CD14-positive monocyte (primary cell): ENCODE data around the gene PIN4. TPM values are rescaled to one million over a fixed set of nuclear protein-coding genes. Genes with fewer than 3 reads are reported as not detected.

Experiments
- DNase-seq, 3 donors: peaks; one replicate each; pipeline ENCODE4 v3.0.0-alpha.2; 2011 to 2022
- H2AFZ ChIP-seq: 2 replicates; pipeline ENCODE4 v1.6.0; 2012; ENCODE audit warnings: mild to moderate bottlenecking, low read depth, low read length, inconsistent platforms; ENCODE audit not compliant: insufficient read depth, poor library complexity, severe bottlenecking
- H3K27ac ChIP-seq, 2 donors: 1 replicate in 1 of 2; 2 replicates in 1 of 2; pipeline ENCODE4 v1.5.1; 2012 to 2013; ENCODE audit warnings: low read length in 2 of 2, control low read depth in 1 of 2, inconsistent platforms in 1 of 2, low read depth in 1 of 2, mild to moderate bottlenecking in 1 of 2
- H3K27me3 ChIP-seq, 2 donors: one replicate each; pipeline versions ENCODE4 v1.6.0 to v1.6.1; 2011 to 2013; ENCODE audit warnings: low read length in 2 of 2; ENCODE audit not compliant: control insufficient read depth in 2 of 2, insufficient read depth in 2 of 2
- H3K36me3 ChIP-seq, 2 donors: replicated peaks in 1 of 2; 1 replicate in 1 of 2; 2 replicates in 1 of 2; pipeline versions ENCODE4 v1.5.1 to v1.6.1; 2012 to 2013; ENCODE audit warnings: low read length in 2 of 2, control low read depth in 1 of 2, inconsistent platforms in 1 of 2, mild to moderate bottlenecking in 1 of 2; ENCODE audit not compliant: insufficient read depth in 2 of 2, control insufficient read depth in 1 of 2
- H3K4me1 ChIP-seq, 2 donors: 1 replicate in 1 of 2; 2 replicates in 1 of 2; pipeline versions ENCODE4 v1.5.1 to v1.6.1; 2012 to 2013; ENCODE audit warnings: low read length in 2 of 2, control low read depth in 1 of 2, inconsistent platforms in 1 of 2, mild to moderate bottlenecking in 1 of 2, moderate library complexity in 1 of 2; ENCODE audit not compliant: insufficient read depth in 2 of 2, control insufficient read depth in 1 of 2
- H3K4me2 ChIP-seq: replicated peaks from 2 replicates; pipeline ENCODE3; 2012; ENCODE audit warnings: low read length, moderate library complexity, mild to moderate bottlenecking; ENCODE audit not compliant: poor library complexity, severe bottlenecking; ENCODE audit errors: extremely low read depth
- H3K4me3 ChIP-seq, 3 experiments: fragments of 200-600 bp in 1 of 3; sonication (generic) in 1 of 3; replicated peaks in 1 of 3; 1 replicate in 2 of 3; 2 replicates in 1 of 3; pipeline ENCODE4 v1.5.1; 2011 to 2013; ENCODE audit warnings: low read length in 3 of 3, mild to moderate bottlenecking in 3 of 3, control low read depth in 2 of 3, low read depth in 2 of 3, inconsistent platforms in 1 of 3, moderate library complexity in 1 of 3
- H3K79me2 ChIP-seq: 2 replicates; pipeline ENCODE4 v1.6.0; 2012; ENCODE audit warnings: mild to moderate bottlenecking, control low read depth, inconsistent platforms, low read length, moderate library complexity; ENCODE audit not compliant: insufficient read depth
- H3K9ac ChIP-seq: 2 replicates; pipeline ENCODE4 v1.6.0; 2017; ENCODE audit warnings: low read length, mild to moderate bottlenecking; ENCODE audit not compliant: insufficient read depth, poor library complexity, severe bottlenecking
- H3K9me3 ChIP-seq, 2 donors: replicated peaks in 1 of 2; 1 replicate in 1 of 2; 2 replicates in 1 of 2; pipeline versions ENCODE4 v1.5.1 to v1.6.1; 2012 to 2013; ENCODE audit warnings: low read length in 2 of 2, control low read depth in 1 of 2; ENCODE audit not compliant: control insufficient read depth in 1 of 2, insufficient read depth in 1 of 2
- H4K20me1 ChIP-seq: 2 replicates; pipeline ENCODE4 v1.6.0; 2012; ENCODE audit warnings: mild to moderate bottlenecking, low read length, control low read depth, moderate library complexity; ENCODE audit not compliant: insufficient read depth
- H3K27ac Mint-ChIP-seq, 7 donors: one replicate each; pipeline ENCODE4 v1.8.0; 2020; ENCODE audit warnings: mild to moderate bottlenecking in 7 of 7, mixed read lengths in 7 of 7, moderate library complexity in 6 of 7, inconsistent platforms in 2 of 7
- H3K27me3 Mint-ChIP-seq, 3 donors: one replicate each; pipeline ENCODE4 v1.8.0; 2021 to 2022; ENCODE audit warnings: low read depth in 3 of 3, mild to moderate bottlenecking in 3 of 3, mixed read lengths in 3 of 3, moderate library complexity in 3 of 3, inconsistent platforms in 1 of 3
- H3K36me3 Mint-ChIP-seq, 2 donors: one replicate each; pipeline ENCODE4 v1.8.0; 2020; ENCODE audit warnings: mixed read lengths in 2 of 2, inconsistent platforms in 1 of 2, mild to moderate bottlenecking in 1 of 2
- H3K4me1 Mint-ChIP-seq: one replicate; pipeline ENCODE4 v1.8.0; 2020; ENCODE audit warnings: mild to moderate bottlenecking, mixed read lengths
- H3K4me3 Mint-ChIP-seq, 2 donors: one replicate each; pipeline ENCODE4 v1.8.0; 2020; ENCODE audit warnings: mild to moderate bottlenecking in 2 of 2, mixed read lengths in 2 of 2, moderate library complexity in 1 of 2
- H3K9me3 Mint-ChIP-seq, 7 donors: one replicate each; pipeline ENCODE4 v1.8.0; 2020 to 2022; ENCODE audit warnings: mixed read lengths in 7 of 7, mild to moderate bottlenecking in 6 of 7, moderate library complexity in 6 of 7, inconsistent platforms in 2 of 7
- WGBS: methylation state at CpG from one replicate; pipeline ENCODE4 v1.1.5; 2013; ENCODE audit warnings: missing lambda C conversion rate; ENCODE audit not compliant: insufficient coverage; 5-methylcytosine and 5-hydroxymethylcytosine counted together
- intact Hi-C, 2 donors: fragments of 100-400 bp; cut with micrococcal nuclease; formaldehyde crosslinking; loops; one replicate each; pipeline versions ENCODE4 v1.15.0 to v1.15.1; 2023
- polyA plus RNA-seq, 3 donors: library from polyadenylated mRNA; depleted of rRNA in 1 of 3; unstranded in 2 of 3; stranded (reverse) in 1 of 3; fragments of 300-500 nt in 2 of 3; fragments of >200 nt in 1 of 3; fragmentation: Illumina TruSeq in 2 of 3; gene quantifications; 1 replicate in 2 of 3; 2 replicates in 1 of 3; pipeline ENCODE4 v1.2.3, GENCODE V29; 2012 to 2021
- TF ChIP-seq, protein P1 (sequence below): fragments of 200-600 bp; IDR thresholded peaks from one replicate; pipeline ENCODE4 v1.8.0; 2022; ENCODE audit warnings: antibody characterized with exemption, mild to moderate bottlenecking

The PIN4 gene
- polyA plus RNA-seq, 3 donors = 2.9 to 20.8 (median 16.7) TPM

DNA sequence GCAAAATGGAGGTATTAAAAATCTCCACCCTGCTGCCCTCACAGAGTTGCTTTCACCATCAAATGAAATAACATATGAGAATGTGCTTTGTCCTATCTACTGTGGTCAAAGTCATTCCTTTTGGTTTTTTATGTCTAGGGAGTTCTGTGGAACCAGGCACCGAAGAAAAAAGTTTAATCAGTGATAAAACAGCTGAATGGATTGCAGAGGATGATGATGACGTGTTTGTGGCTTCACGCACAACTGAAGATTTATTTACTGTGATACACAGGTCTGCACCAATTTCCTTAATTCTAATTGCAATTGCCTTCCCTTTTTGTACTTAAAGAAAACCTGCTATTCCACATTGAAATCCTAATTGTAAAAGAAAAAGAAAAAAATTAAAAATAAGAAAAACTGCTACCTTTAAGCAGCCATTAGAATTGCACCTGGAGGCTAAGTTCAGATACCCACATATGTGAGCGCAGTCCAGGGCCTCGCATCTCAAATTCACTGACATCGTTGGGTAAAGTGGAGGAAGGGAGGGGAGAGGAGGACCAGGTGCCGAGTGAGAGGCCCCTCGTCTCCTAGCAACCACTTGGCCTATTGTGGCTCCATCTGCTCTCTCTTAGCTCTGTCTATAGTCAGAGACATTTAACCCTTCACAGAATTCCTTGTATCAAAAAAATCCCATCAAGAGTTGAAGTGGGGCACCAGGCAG lies 39.3 kb upstream of the PIN4 start:
- Histone ChIP-seq H3K4me2 (no peak overlapping the region), H3K27me3 (no peaks in the 10 kb centered on the region), H3K9me3 (no peaks in the 10 kb centered on the region), H3K79me2 (no peaks in the 10 kb centered on the region), H3K4me3 (no peak overlapping the region), H3K4me1 (peaks cover 5 to 10% of the 10 kb centered on the region in 2 donors), H3K36me3 (peaks cover 59 to 62% of the 10 kb centered on the region in 2 donors), H3K27ac (no peak overlapping the region), H3K9ac (no peak overlapping the region), H4K20me1 (peaks cover 93% of the 10 kb centered on the region), H2AFZ (no peak overlapping the region)
- Mint-ChIP-seq H3K4me3 (no peak overlapping the region), H3K4me1 (peaks cover 29% of the 10 kb centered on the region), H3K27ac (peak overlapping the region in 4 of 7 donors; percentile 7 to 73 (median 48)), H3K36me3 (peaks cover 51 to 66% of the 10 kb centered on the region in 2 donors), H3K9me3 (peaks cover 0 to 2% (median 0%) of the 10 kb centered on the region in 7 donors), H3K27me3 (peaks cover 0 to 26% (median 0%) of the 10 kb centered on the region in 3 donors)
- intact Hi-C loops = no loop called here
- WGBS = no CpG with 5 or more reads among the region's 8 CpGs
- DNase-seq = no peak
- TF ChIP-seq, protein P1, sequence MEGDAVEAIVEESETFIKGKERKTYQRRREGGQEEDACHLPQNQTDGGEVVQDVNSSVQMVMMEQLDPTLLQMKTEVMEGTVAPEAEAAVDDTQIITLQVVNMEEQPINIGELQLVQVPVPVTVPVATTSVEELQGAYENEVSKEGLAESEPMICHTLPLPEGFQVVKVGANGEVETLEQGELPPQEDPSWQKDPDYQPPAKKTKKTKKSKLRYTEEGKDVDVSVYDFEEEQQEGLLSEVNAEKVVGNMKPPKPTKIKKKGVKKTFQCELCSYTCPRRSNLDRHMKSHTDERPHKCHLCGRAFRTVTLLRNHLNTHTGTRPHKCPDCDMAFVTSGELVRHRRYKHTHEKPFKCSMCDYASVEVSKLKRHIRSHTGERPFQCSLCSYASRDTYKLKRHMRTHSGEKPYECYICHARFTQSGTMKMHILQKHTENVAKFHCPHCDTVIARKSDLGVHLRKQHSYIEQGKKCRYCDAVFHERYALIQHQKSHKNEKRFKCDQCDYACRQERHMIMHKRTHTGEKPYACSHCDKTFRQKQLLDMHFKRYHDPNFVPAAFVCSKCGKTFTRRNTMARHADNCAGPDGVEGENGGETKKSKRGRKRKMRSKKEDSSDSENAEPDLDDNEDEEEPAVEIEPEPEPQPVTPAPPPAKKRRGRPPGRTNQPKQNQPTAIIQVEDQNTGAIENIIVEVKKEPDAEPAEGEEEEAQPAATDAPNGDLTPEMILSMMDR = no peak

DNA sequence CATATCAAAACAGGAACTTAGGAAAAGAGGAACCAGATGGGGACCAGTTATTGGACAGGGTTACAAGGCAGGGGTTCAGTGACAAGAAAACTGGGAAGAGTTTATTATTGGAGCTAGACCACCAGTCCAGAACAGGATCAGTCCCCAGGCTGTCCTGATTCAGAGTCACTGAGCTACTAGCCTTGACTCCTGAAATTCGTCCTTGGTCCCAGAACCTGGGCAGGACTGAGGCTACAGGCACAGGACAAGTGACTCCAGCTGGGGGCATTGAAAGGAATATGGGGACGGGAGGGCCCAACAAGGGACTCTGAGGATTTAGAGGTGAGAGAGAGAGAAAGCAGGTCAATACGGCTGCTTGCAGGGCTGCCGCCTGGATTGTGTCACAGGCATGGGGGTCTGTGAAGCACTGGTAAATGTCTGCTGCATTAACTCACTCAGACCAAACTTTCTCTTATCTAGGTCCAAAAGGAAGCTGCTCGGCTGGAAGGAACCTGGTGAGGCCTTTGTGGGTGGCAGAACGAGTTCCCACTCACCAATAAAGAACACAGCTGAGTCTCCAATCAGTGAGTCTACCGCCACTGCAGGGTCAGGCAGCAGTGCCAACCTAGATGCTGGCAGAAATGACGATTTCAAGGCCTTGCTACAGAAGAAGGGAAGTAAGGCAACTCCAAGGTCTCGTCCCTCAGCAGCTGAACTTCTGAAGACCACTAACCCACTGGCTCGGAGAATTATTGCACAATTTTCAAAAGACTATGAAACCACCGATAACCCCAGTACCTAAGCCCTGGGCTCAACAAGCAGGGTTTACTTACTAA lies 38.6 kb upstream of the PIN4 start:
- peaks cover 29% of the 10 kb centered on the region for H3K4me1 Mint-ChIP-seq
- TF ChIP-seq, protein P1 = no peak
- Histone ChIP-seq H3K9me3 (no peaks in the 10 kb centered on the region), H3K4me2 (no peak overlapping the region), H2AFZ (no peak overlapping the region), H4K20me1 (peaks cover 93% of the 10 kb centered on the region), H3K27ac (no peak overlapping the region), H3K36me3 (peaks cover 52 to 55% of the 10 kb centered on the region in 2 donors), H3K27me3 (no peaks in the 10 kb centered on the region), H3K9ac (no peak overlapping the region), H3K4me1 (peaks cover 5 to 10% of the 10 kb centered on the region in 2 donors), H3K4me3 (no peak overlapping the region), H3K79me2 (no peaks in the 10 kb centered on the region)
- peaks cover 48 to 61% of the 10 kb centered on the region in 2 donors for H3K36me3 Mint-ChIP-seq
- peaks cover 0 to 2% (median 0%) of the 10 kb centered on the region in 7 donors for H3K9me3 Mint-ChIP-seq
- 86% methylated on average over 1 of the region's 11 CpGs for WGBS
- peak overlapping the region in 6 of 7 donors; percentile 4 to 73 (median 33) for H3K27ac Mint-ChIP-seq
- H3K4me3 Mint-ChIP-seq = no peak overlapping the region
- no peak for DNase-seq
- peaks cover 0 to 23% (median 0%) of the 10 kb centered on the region in 3 donors for H3K27me3 Mint-ChIP-seq
- intact Hi-C loops = no loop called here
